Liver (tissue), 3 donors: ENCODE measurements around the gene GNB5.

Experiments
- ATF3 ChIP-seq: IDR thresholded peaks from 2 replicates; pipeline ENCODE4 v1.6.1; 2016; ENCODE audit warnings: antibody characterized with exemption
- CTCF ChIP-seq: fragments of 150-350 bp; IDR thresholded peaks from 2 replicates; pipeline ENCODE4 v1.5.1; 2017; ENCODE audit warnings: improper control_type of control experiment, low read depth, low read length; ENCODE audit not compliant: missing input control
- EGR1 ChIP-seq, 2 donors: IDR thresholded peaks; 2 replicates each; pipeline ENCODE4 v1.6.1; 2016 to 2018; ENCODE audit warnings: antibody characterized with exemption in 2 of 2, low read depth in 2 of 2
- FOXA1 ChIP-seq: IDR thresholded peaks from 2 replicates; pipeline ENCODE4 v1.6.1; 2016; ENCODE audit warnings: antibody characterized with exemption
- GABPA ChIP-seq, 2 donors: IDR thresholded peaks in 1 of 2; conservative IDR thresholded peaks in 1 of 2; 2 replicates each; pipeline ENCODE4 v1.6.1; 2016; ENCODE audit warnings: antibody characterized with exemption in 2 of 2, mild to moderate bottlenecking in 1 of 2, moderate library complexity in 1 of 2
- JUND ChIP-seq, 2 donors: IDR thresholded peaks; 2 replicates each; pipeline ENCODE4 v1.6.1; 2016; ENCODE audit warnings: antibody characterized with exemption in 2 of 2
- MAX ChIP-seq: IDR thresholded peaks from 2 replicates; pipeline ENCODE4 v1.6.1; 2016; ENCODE audit warnings: antibody characterized with exemption
- NR2F2 ChIP-seq: IDR thresholded peaks from 2 replicates; pipeline ENCODE4 v1.6.1; 2016; ENCODE audit warnings: antibody characterized with exemption
- TAF1 ChIP-seq: conservative IDR thresholded peaks from 2 replicates; pipeline ENCODE4 v1.6.1; 2016; ENCODE audit warnings: antibody characterized with exemption, mild to moderate bottlenecking
- YY1 ChIP-seq: IDR thresholded peaks from 2 replicates; pipeline ENCODE4 v1.6.1; 2016; ENCODE audit warnings: antibody characterized with exemption, mild to moderate bottlenecking
- ZBTB33 ChIP-seq: IDR thresholded peaks from 2 replicates; pipeline ENCODE4 v1.6.1; 2016; ENCODE audit warnings: antibody characterized with exemption
- donor health status: healthy.
- donor health status: healthy.

GRCh38 chr15:52162260-52162659, 28.9 kb downstream of the GNB5 start:
- TF ChIP-seq MAX: no peak
- TF ChIP-seq CTCF: no peak
- no peak for TF ChIP-seq TAF1
- no peak for TF ChIP-seq EGR1 (IDR thresholded peaks at IDR 0.05; ENCODE audit: low read depth in 2 of 2)
- no peak for TF ChIP-seq YY1
- TF ChIP-seq NR2F2: no peak
- no peak for TF ChIP-seq ZBTB33
- TF ChIP-seq FOXA1: no peak
- TF ChIP-seq GABPA (IDR thresholded peaks at IDR 0.05 in 1 of 2, conservative IDR thresholded peaks at IDR 0.05 in 1 of 2): no peak
- no peak for TF ChIP-seq ATF3
- TF ChIP-seq JUND (IDR thresholded peaks at IDR 0.05): no peak
